ENCODE data around the gene CENATAC.

CENATAC gene

DNA sequence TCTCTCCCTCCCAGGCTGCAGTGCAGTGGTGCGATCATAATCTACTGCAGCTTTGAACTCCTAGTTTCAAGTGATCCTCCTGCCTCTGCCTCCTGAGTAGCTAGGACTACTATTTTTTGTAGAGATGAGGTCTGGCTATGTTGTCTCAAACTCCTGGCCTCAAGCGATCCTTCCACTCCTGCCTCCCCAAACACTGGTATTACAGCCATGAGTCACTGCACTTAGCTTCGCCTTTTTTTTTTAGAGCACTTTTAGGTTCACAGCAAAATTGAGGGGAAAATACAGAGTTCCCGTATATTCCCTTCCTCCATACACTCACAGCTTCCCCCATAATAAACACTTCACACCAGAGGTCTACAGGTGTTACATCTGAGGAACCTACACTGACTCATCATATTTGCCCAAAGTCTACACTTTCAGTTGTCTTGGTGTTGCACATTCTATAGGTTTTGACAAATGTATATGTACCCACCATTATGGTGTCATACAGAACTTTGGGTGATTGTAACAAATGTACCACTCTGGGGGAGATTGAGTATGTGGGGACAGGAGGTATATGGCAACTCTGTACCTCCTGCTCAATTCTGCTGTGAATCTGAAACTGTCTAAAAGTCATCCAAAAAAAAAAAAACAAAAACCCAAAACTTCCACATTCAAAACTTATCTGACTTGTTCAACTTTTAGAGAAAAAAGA is 44.0 kb downstream of the CENATAC start:
- Histone ChIP-seq H3K36me3 (replicated peaks) (peaks cover 23% of the 10 kb centered on the region), H3K4me3 (ENCODE audit: low read depth, low read length) (no peak overlapping the region), H3K27me3 (replicated peaks) (no peaks in the 10 kb centered on the region), H3K27ac (no peak overlapping the region)
- TF ChIP-seq, protein P1, sequence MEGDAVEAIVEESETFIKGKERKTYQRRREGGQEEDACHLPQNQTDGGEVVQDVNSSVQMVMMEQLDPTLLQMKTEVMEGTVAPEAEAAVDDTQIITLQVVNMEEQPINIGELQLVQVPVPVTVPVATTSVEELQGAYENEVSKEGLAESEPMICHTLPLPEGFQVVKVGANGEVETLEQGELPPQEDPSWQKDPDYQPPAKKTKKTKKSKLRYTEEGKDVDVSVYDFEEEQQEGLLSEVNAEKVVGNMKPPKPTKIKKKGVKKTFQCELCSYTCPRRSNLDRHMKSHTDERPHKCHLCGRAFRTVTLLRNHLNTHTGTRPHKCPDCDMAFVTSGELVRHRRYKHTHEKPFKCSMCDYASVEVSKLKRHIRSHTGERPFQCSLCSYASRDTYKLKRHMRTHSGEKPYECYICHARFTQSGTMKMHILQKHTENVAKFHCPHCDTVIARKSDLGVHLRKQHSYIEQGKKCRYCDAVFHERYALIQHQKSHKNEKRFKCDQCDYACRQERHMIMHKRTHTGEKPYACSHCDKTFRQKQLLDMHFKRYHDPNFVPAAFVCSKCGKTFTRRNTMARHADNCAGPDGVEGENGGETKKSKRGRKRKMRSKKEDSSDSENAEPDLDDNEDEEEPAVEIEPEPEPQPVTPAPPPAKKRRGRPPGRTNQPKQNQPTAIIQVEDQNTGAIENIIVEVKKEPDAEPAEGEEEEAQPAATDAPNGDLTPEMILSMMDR (IDR thresholded peaks at IDR 0.05; ENCODE audit: low read depth, low read length, missing control alignments), result no peak
- in situ Hi-C loops (cut with HindIII; ENCODE audit: low pct_ligation_motif_present, low sequenced_read_pairs), result no loop called here
- no peak for DNase-seq

DNA sequence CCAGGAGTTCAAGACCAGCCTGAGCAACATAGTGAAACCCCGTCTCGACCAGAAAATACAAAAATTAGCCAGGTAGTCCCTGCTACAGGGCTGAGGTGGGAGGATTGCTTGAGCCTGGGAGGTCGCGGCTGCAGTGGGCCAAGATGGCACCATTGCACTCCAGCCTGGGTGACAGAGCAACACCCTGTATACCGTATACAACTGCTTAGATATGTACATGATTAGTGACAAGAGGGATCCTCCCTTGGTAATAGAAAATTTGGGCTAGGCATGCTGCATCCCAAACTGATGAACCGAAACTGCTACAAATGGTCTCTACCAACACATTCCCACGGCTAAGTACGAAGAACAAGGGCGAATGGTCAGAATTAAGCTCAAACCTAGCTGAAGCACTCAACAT is 45.0 kb downstream of the CENATAC start:
- H3K27ac ChIP-seq, result no peak overlapping the region
- no peak overlapping the region for H3K4me3 ChIP-seq (ENCODE audit: low read depth, low read length)
- H3K27me3 ChIP-seq (replicated peaks), result no peaks in the 10 kb centered on the region
- peaks cover 32% of the 10 kb centered on the region for H3K36me3 ChIP-seq (replicated peaks)
- DNase-seq, result no peak
- TF ChIP-seq, protein P1 (IDR thresholded peaks at IDR 0.05; ENCODE audit: low read depth, low read length, missing control alignments), result no peak
- in situ Hi-C loops (cut with HindIII; ENCODE audit: low pct_ligation_motif_present, low sequenced_read_pairs), result no loop called here

DNA sequence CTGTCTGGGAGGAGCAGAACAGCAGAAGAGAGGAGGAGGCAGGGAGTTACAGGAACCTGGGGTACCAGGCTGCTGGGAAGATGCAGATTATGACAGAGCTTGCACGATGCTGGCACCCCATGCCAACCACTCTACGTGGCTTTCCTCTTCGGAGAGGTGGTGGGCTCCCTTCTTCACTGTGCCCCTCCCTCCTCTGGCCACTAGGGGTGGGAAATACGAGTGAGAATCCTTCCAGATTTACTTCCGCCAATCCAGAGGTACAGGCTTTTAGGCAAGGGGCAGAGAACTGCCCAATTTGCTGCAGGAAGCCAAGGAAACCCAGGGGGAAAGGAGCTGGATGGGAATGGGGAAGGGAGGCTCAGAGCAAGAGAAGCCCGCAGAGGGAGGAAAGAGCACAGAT is 46.8 kb downstream of the CENATAC start:
- H3K27ac ChIP-seq, result no peak overlapping the region
- no peak overlapping the region for H3K4me3 ChIP-seq (ENCODE audit: low read depth, low read length)
- H3K27me3 ChIP-seq (replicated peaks), result no peaks in the 10 kb centered on the region
- no peak for DNase-seq
- in situ Hi-C loops (cut with HindIII; ENCODE audit: low pct_ligation_motif_present, low sequenced_read_pairs), result no loop called here
- TF ChIP-seq, protein P1 (IDR thresholded peaks at IDR 0.05; ENCODE audit: low read depth, low read length, missing control alignments), result peak; percentile 48
- peaks cover 50% of the 10 kb centered on the region for H3K36me3 ChIP-seq (replicated peaks)

DNA sequence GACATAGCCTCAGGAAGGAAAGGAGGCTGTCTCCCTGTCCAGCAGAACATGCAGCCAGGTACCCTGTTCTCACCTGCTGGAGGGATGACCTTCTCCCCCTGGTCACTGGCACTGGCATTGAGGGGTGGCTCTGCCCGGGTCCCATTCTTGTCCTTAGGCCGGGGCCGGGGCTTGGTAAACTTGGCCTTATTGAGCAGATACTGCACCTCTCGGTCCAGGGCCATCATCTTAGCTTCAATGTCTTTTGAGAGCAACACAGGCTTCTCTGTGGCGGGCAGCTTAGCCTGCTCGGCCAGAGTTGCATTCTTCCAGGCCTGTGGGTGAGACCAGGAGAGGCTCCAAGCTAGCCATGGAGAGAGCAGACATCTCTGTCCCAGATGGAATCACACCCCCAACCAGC is 48.6 kb downstream of the CENATAC start:
- no peaks in the 10 kb centered on the region for H3K27me3 ChIP-seq (replicated peaks)
- no peak for DNase-seq
- H3K27ac ChIP-seq, result no peak overlapping the region
- in situ Hi-C loops (cut with HindIII; ENCODE audit: low pct_ligation_motif_present, low sequenced_read_pairs), result no loop called here
- TF ChIP-seq, protein P1 (IDR thresholded peaks at IDR 0.05; ENCODE audit: low read depth, low read length, missing control alignments), result no peak
- H3K4me3 ChIP-seq (ENCODE audit: low read depth, low read length), result no peak overlapping the region
- H3K36me3 ChIP-seq (replicated peaks), result peaks cover 66% of the 10 kb centered on the region

DNA sequence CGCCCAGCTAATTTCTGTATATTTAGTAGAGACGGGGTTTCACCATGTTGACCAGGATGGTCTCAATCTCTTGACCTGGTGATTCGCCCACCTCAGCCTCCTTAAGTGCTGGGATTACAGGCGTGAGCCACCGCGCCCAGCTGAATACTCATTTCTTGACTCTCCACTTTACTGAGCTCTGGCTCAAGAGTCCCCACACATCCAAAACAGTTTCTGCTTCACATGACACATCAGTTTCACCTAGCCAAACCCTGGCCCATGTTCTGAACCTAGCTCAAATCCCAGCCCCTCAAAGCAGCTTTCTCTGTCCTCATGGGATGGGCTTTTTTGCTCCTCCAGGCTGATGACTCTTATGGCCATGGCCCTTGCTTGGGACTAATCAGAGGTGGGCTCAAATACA is 49.3 kb downstream of the CENATAC start:
- H3K27me3 ChIP-seq (replicated peaks), result no peaks in the 10 kb centered on the region
- DNase-seq, result no peak
- in situ Hi-C loops (cut with HindIII; ENCODE audit: low pct_ligation_motif_present, low sequenced_read_pairs), result no loop called here
- no peak overlapping the region for H3K27ac ChIP-seq
- peaks cover 73% of the 10 kb centered on the region for H3K36me3 ChIP-seq (replicated peaks)
- no peak overlapping the region for H3K4me3 ChIP-seq (ENCODE audit: low read depth, low read length)
- TF ChIP-seq, protein P1 (IDR thresholded peaks at IDR 0.05; ENCODE audit: low read depth, low read length, missing control alignments), result no peak

DNA sequence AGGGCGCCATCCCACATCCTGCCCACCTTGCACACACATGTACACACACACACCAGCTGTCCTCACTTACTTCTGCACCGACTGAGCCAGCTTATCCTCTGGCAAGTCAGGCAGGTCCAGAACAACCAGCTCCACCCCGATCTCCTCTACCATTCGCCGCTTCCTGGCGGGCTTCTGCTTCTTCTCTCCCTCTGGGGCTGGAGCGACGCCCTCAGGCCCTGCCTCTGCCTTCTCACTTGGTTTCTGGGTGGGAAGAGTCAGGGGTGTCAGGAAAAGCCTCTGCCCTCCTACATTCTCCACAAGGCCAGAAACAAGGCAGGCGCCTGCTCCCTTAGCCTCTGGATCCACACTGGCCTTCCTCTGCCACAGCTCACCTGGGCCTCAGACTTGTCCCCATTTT is 50.7 kb downstream of the CENATAC start:
- H3K27me3 ChIP-seq (replicated peaks), result no peaks in the 10 kb centered on the region
- no peak for DNase-seq
- H3K27ac ChIP-seq, result no peak overlapping the region
- in situ Hi-C loops (cut with HindIII; ENCODE audit: low pct_ligation_motif_present, low sequenced_read_pairs), result no loop called here
- peaks cover 87% of the 10 kb centered on the region for H3K36me3 ChIP-seq (replicated peaks)
- TF ChIP-seq, protein P1 (IDR thresholded peaks at IDR 0.05; ENCODE audit: low read depth, low read length, missing control alignments), result no peak
- no peak overlapping the region for H3K4me3 ChIP-seq (ENCODE audit: low read depth, low read length)

Measured in brain microvascular endothelial cell (primary cell).